ENCODE data around the gene DMD. TPM values are rescaled to one million over a fixed set of nuclear protein-coding genes. Genes with fewer than 3 reads are reported as not detected.

Gene DMD
- total RNA-seq, 6 experiments from 2014 or later = 18.7 to 43.4 (median 32.9) TPM

DNA sequence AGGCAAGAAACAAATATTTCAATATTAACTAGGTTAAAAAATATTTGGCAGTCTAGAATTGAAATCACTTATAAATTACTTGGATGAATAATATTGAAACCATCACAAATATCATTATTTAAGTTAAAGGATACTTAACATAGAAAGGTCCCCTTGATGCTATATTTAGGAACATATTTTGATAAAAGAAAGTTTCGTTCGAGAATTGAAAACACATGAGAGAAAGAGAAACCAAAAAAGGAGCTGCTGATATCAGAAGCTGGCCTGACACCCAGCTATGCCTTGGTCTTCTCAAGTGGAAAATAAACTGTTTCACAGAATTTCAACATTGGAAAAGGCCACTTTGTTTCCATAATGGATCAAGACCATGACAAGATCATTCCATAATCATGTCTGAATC, 762.4 kb downstream of the DMD start:
- TF ChIP-seq, protein P1, sequence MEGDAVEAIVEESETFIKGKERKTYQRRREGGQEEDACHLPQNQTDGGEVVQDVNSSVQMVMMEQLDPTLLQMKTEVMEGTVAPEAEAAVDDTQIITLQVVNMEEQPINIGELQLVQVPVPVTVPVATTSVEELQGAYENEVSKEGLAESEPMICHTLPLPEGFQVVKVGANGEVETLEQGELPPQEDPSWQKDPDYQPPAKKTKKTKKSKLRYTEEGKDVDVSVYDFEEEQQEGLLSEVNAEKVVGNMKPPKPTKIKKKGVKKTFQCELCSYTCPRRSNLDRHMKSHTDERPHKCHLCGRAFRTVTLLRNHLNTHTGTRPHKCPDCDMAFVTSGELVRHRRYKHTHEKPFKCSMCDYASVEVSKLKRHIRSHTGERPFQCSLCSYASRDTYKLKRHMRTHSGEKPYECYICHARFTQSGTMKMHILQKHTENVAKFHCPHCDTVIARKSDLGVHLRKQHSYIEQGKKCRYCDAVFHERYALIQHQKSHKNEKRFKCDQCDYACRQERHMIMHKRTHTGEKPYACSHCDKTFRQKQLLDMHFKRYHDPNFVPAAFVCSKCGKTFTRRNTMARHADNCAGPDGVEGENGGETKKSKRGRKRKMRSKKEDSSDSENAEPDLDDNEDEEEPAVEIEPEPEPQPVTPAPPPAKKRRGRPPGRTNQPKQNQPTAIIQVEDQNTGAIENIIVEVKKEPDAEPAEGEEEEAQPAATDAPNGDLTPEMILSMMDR (IDR thresholded peaks at IDR 0.05) = no peak
- TF ChIP-seq POLR2A (IDR thresholded peaks at IDR 0.05) = no peak
- 29% methylated on average over 2 of the region's 2 CpGs for WGBS (ENCODE audit: insufficient coverage, low coverage, low lambda C conversion rate, missing lambda C conversion rate)
- DNase-seq = no peak
- no peak overlapping the region for H3K27ac ChIP-seq
- no peaks in the 10 kb centered on the region for H3K4me1 ChIP-seq
- peak in 1 of 4 donors; percentile 45 for ATAC-seq
- no peaks in the 10 kb centered on the region for H3K9me3 ChIP-seq
- intact Hi-C loops (cut with DNase I) = no loop called here
- peak overlapping the region in 1 of 3 donors; percentile 4 for H3K4me3 ChIP-seq
- no peaks in the 10 kb centered on the region for H3K36me3 ChIP-seq
- H3K27me3 ChIP-seq = no peaks in the 10 kb centered on the region

DNA sequence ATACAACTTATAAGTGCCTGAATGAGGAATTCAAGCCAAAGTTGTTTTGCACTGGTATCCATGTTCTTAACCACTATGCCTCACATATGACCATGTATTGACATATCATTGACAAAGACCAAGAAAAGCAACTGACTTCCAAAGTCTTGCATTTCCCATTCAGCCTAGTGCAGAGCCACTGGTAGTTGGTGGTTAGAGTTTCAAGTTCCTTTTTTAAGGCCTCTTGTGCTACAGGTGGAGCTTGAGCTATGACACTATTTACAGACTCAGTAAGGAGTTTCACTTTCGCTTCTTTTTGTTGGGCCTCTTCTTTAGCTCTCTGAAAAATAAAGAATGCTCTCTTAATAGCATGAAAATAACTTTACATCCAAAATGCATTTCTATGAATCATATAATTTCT, 763.0 kb downstream of the DMD start:
- intact Hi-C loops (cut with DNase I) = no loop called here
- Histone ChIP-seq H3K9me3 (no peaks in the 10 kb centered on the region), H3K4me3 (no peak overlapping the region), H3K27ac (no peak overlapping the region), H3K36me3 (no peaks in the 10 kb centered on the region), H3K27me3 (no peaks in the 10 kb centered on the region), H3K4me1 (no peaks in the 10 kb centered on the region)
- DNase-seq = no peak
- 47% methylated on average over 1 of the region's 1 CpG for WGBS (ENCODE audit: insufficient coverage, low coverage, low lambda C conversion rate, missing lambda C conversion rate)
- peak; percentile 67 to 89 (median 78) for ATAC-seq
- no peak for TF ChIP-seq POLR2A (IDR thresholded peaks at IDR 0.05)
- TF ChIP-seq, protein P1 (IDR thresholded peaks at IDR 0.05) = no peak

DNA sequence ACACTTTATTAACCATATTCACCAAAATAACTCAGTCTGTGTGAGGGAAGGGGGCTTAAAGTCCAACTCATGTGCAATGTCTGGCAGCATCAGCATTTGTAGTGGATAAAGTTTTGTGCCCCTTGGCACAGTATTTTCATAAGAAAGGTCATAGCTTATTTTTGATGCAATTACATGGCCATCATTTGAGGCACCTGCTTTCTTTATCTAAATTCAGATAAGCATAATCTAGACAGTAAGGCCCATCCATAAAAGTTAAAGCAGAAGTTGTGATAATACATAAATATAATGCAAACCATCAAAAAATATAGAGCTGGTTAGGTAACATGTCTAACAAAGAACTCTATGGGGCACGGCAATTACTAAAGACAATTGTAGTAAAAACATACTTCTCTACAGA, 763.7 kb downstream of the DMD start:
- no peaks in the 10 kb centered on the region for H3K9me3 ChIP-seq
- no peak for TF ChIP-seq POLR2A (IDR thresholded peaks at IDR 0.05)
- TF ChIP-seq, protein P1 (IDR thresholded peaks at IDR 0.05) = no peak
- ATAC-seq (no peak), DNase-seq (no peak)
- WGBS (ENCODE audit: insufficient coverage, low coverage, low lambda C conversion rate, missing lambda C conversion rate) = 100% methylated on average over 1 of the region's 1 CpG
- no peaks in the 10 kb centered on the region for H3K4me1 ChIP-seq
- no peak overlapping the region for H3K27ac ChIP-seq
- no peak overlapping the region for H3K4me3 ChIP-seq
- no peaks in the 10 kb centered on the region for H3K27me3 ChIP-seq
- intact Hi-C loops (cut with DNase I) = no loop called here
- no peaks in the 10 kb centered on the region for H3K36me3 ChIP-seq

DNA sequence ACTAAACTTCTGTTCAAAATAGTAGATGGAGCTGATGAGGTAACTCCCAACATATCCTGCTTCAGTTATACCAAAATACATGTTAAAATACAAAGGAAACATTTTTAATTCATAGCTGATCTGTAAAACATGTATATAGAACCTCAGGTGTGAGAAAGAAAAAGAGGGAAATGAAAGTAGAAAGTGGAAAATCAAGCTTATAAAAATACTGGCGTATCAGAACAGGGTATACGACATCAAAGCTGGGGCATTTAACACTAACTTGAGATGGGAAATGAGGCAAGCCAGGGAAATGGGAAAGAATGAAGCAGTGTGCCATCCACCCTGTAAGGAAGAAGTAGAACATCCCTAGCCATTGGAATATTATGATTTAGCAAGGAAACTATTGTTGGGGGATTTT, 767.5 kb downstream of the DMD start:
- Histone ChIP-seq H3K27ac (no peak overlapping the region), H3K9me3 (no peaks in the 10 kb centered on the region), H3K36me3 (no peaks in the 10 kb centered on the region), H3K27me3 (no peaks in the 10 kb centered on the region), H3K4me3 (no peak overlapping the region), H3K4me1 (no peaks in the 10 kb centered on the region)
- DNase-seq (no peak), ATAC-seq (no peak)
- 46% methylated on average over 2 of the region's 2 CpGs for WGBS (ENCODE audit: insufficient coverage, low coverage, low lambda C conversion rate, missing lambda C conversion rate)
- intact Hi-C loops (cut with DNase I) = no loop called here
- no peak for TF ChIP-seq POLR2A (IDR thresholded peaks at IDR 0.05)
- TF ChIP-seq, protein P1 (IDR thresholded peaks at IDR 0.05) = no peak

DNA sequence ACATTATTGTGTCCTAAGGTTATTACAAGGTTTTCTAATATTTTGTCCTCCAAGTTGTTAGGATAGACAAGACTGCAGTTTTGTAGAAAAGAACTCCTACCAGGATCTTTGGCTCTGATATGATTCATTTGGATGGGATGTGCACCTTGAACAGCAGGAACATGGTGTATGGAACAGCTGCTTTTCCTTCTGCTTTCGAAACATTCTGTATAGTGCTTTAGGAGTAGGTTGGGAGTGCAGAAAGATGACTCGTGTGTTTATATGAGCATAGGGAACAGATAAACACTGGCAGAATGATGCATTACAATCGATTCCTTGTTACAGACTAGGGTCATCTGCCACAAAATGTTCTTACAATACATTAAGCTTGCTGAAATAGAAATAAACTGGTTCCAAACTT, 790.1 kb downstream of the DMD start:
- 48% methylated on average over 3 of the region's 3 CpGs for WGBS (ENCODE audit: insufficient coverage, low coverage, low lambda C conversion rate, missing lambda C conversion rate)
- H3K36me3 ChIP-seq = no peaks in the 10 kb centered on the region
- H3K4me1 ChIP-seq = no peaks in the 10 kb centered on the region
- H3K27me3 ChIP-seq = peaks cover 0 to 7% of the 10 kb centered on the region in 2 donors
- ATAC-seq (no peak), DNase-seq (no peak)
- no peak for TF ChIP-seq POLR2A (IDR thresholded peaks at IDR 0.05)
- TF ChIP-seq, protein P1 (IDR thresholded peaks at IDR 0.05) = no peak
- intact Hi-C loops (cut with DNase I) = no loop called here
- H3K9me3 ChIP-seq = no peaks in the 10 kb centered on the region
- H3K27ac ChIP-seq = no peak overlapping the region
- H3K4me3 ChIP-seq = no peak overlapping the region
